Left ventricle myocardium inferior (tissue), 1 donor: ENCODE data around the gene VAPB. TPM values are rescaled to one million over a fixed set of nuclear protein-coding genes. Genes with fewer than 3 reads are reported as not detected.

Experiments used
- DNase-seq: peaks from one replicate; pipeline ENCODE4 v3.0.0-alpha.2; 2020
- H3K27ac ChIP-seq: fragments of 200-600 bp; replicated peaks from 2 replicates; pipeline ENCODE4 v1.8.0; 2021
- H3K27me3 ChIP-seq: fragments of 200-600 bp; 2 replicates; pipeline ENCODE4 v1.8.0; 2021; ENCODE audit warnings: low read depth
- H3K36me3 ChIP-seq: fragments of 200-600 bp; 2 replicates; pipeline ENCODE4 v1.8.0; 2021
- H3K4me1 ChIP-seq: fragments of 200-600 bp; 2 replicates; pipeline ENCODE4 v1.8.0; 2021
- H3K4me3 ChIP-seq: fragments of 200-600 bp; 2 replicates; pipeline ENCODE4 v1.8.0; 2021; ENCODE audit warnings: mild to moderate bottlenecking, moderate library complexity
- H3K9me3 ChIP-seq: fragments of 200-600 bp; replicated peaks from 2 replicates; pipeline ENCODE4 v1.8.0; 2021
- intact Hi-C: fragments of 100-400 bp; cut with micrococcal nuclease; formaldehyde crosslinking; loops from one replicate; pipeline ENCODE4 v1.11.0; 2022
- total RNA-seq: library from RNA; stranded (reverse); fragmentation: NEBNext Ultra II Directional; extraction: Animal tissue kit (Norgen Biotek cat#: 25700); gene quantifications from one replicate; pipeline ENCODE4 v1.2.1, GENCODE V29; 2021
- TF ChIP-seq, protein P1 (sequence below): fragments of 200-600 bp; IDR thresholded peaks from 2 replicates; pipeline ENCODE4 v1.8.0; 2021; ENCODE audit warnings: antibody characterized with exemption, mild to moderate bottlenecking, borderline replicate concordance
- donor health status: DM: no; HTN: yes; CAD: no; lungs with severe emphysema.

Gene VAPB
- total RNA-seq, 1 donor from 2014 or later = 72.6 TPM

DNA sequence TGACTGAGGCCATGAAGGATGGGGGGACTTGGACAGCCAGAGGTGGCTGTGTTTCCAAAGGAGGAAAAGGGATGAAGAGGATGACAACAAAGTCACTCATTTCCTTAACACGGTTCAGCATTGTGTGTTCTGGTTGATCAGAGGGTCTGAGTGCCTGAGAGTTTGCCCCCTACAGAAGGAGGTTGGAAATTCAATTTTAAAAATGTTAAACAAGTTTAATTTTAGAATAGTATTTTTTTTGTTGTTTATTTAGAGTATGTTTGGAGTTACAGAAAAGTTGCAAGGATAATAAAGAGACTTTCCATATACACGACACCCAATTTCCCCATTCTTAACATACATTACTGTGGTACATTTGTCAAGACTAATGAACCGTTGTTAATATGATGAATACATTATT, 10.3 kb upstream of the VAPB start:
- peaks cover 15% of the 10 kb centered on the region for H3K27me3 ChIP-seq
- DNase-seq = no peak
- intact Hi-C loops = no loop called here

GRCh38 chr20:58381627-58382026, 7.4 kb upstream of the VAPB start:
- Histone ChIP-seq H3K9me3 (no peaks in the 10 kb centered on the region), H3K27ac (no peak overlapping the region)

More for the DNA sequence above, 10.3 kb upstream of the VAPB start:
- Histone ChIP-seq H3K4me1 (no peaks in the 10 kb centered on the region), H3K27ac (no peak overlapping the region), H3K4me3 (no peak overlapping the region), H3K36me3 (no peaks in the 10 kb centered on the region), H3K9me3 (no peaks in the 10 kb centered on the region)
- TF ChIP-seq, protein P1, sequence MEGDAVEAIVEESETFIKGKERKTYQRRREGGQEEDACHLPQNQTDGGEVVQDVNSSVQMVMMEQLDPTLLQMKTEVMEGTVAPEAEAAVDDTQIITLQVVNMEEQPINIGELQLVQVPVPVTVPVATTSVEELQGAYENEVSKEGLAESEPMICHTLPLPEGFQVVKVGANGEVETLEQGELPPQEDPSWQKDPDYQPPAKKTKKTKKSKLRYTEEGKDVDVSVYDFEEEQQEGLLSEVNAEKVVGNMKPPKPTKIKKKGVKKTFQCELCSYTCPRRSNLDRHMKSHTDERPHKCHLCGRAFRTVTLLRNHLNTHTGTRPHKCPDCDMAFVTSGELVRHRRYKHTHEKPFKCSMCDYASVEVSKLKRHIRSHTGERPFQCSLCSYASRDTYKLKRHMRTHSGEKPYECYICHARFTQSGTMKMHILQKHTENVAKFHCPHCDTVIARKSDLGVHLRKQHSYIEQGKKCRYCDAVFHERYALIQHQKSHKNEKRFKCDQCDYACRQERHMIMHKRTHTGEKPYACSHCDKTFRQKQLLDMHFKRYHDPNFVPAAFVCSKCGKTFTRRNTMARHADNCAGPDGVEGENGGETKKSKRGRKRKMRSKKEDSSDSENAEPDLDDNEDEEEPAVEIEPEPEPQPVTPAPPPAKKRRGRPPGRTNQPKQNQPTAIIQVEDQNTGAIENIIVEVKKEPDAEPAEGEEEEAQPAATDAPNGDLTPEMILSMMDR = no peak

GRCh38 chr20:58382096-58382495, 6.9 kb upstream of the VAPB start:
- no peak for DNase-seq
- Histone ChIP-seq H3K36me3 (no peaks in the 10 kb centered on the region), H3K9me3 (no peaks in the 10 kb centered on the region), H3K4me1 (no peaks in the 10 kb centered on the region), H3K27me3 (peaks cover 6% of the 10 kb centered on the region), H3K27ac (no peak overlapping the region), H3K4me3 (no peak overlapping the region)
- intact Hi-C loops = no loop called here
- TF ChIP-seq, protein P1 = no peak

More at GRCh38 chr20:58381627-58382026, 7.4 kb upstream of the VAPB start:
- TF ChIP-seq, protein P1 = no peak
- Histone ChIP-seq H3K4me3 (no peak overlapping the region), H3K27me3 (peaks cover 8% of the 10 kb centered on the region), H3K36me3 (no peaks in the 10 kb centered on the region), H3K4me1 (no peaks in the 10 kb centered on the region)
- no peak for DNase-seq
- intact Hi-C loops = no loop called here

- Histone ChIP-seq H3K4me1 (peaks cover 10% of the 10 kb centered on the region), H3K27me3 (peaks cover 6% of the 10 kb centered on the region), H3K36me3 (no peaks in the 10 kb centered on the region), H3K27ac (no peak overlapping the region), H3K4me3 (no peak overlapping the region), H3K9me3 (peaks cover 12% of the 10 kb centered on the region)
- no peak for DNase-seq
- intact Hi-C loops = no loop called here
- TF ChIP-seq, protein P1 = no peak
Observed at GRCh38 chr20:58384821-58385220, 4.2 kb upstream of the VAPB start.

GRCh38 chr20:58388028-58388601, 914 bp upstream of the VAPB start:
- Histone ChIP-seq H3K27ac (peak overlapping the region; percentile 92), H3K9me3 (peaks cover 12% of the 10 kb centered on the region), H3K36me3 (peaks cover 7% of the 10 kb centered on the region), H3K4me1 (peaks cover 43% of the 10 kb centered on the region), H3K4me3 (peak overlapping the region; percentile 89), H3K27me3 (peaks cover 6% of the 10 kb centered on the region)
- TF ChIP-seq, protein P1 = no peak
- no peak for DNase-seq
- intact Hi-C loops = no loop called here
